ENCODE measurements around the gene SHC4.

SHC4 gene

DNA sequence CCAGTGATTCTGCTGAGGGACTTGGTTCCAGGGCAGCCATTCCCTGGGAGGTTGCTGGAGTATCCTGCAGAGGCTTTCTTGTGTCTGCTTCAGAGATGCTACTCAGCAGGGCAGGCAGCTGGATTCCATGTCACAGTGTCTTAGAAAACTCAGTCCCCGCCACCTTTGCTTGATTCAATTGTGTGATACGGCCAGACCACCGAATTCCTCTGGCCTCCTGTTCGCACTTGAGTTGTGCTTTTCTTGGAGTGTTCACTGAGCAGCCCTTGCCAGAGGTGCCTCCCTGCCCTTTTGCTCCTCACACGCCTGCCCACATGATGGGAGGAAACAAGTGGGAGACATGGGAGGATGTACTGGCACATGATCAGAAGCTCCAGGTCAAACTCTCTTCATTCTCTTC, 19.6 kb upstream of the SHC4 start:
- Histone ChIP-seq H3K9ac (ENCODE audit: low read length) (no peak overlapping the region), H3K79me2 (ENCODE audit: insufficient read depth, low read length) (no peaks in the 10 kb centered on the region), H3K9me2 (replicated peaks; ENCODE audit: insufficient read depth, low read length) (no peaks in the 10 kb centered on the region), H2AFZ (ENCODE audit: low read depth, low read length, severe bottlenecking) (no peak overlapping the region), H3F3A (ENCODE audit: insufficient read depth) (no peaks in the 10 kb centered on the region), H3K9me3 (ENCODE audit: insufficient read depth, low read length) (no peaks in the 10 kb centered on the region), H3K27me3 (ENCODE audit: low read length) (no peaks in the 10 kb centered on the region), H3K27ac (ENCODE audit: low read depth, low read length) (no peak overlapping the region), H3K36me3 (ENCODE audit: low read length) (no peaks in the 10 kb centered on the region), H3K4me3 (ENCODE audit: insufficient read depth, low read length, poor library complexity, severe bottlenecking) (no peak overlapping the region), H3K4me2 (ENCODE audit: low read depth, low read length, poor library complexity, severe bottlenecking) (no peak overlapping the region), H4K20me1 (ENCODE audit: low read depth, low read length) (no peaks in the 10 kb centered on the region)
- TF ChIP-seq EZH2phosphoT487 (conservative IDR thresholded peaks at IDR 0.05; ENCODE audit: low read length) (no peak), CTCF (IDR thresholded peaks at IDR 0.05; ENCODE audit: insufficient read depth, low read length, poor library complexity, severe bottlenecking) (no peak)

- H3K9me3 ChIP-seq (ENCODE audit: insufficient read depth, low read length) = no peaks in the 10 kb centered on the region
- no peak overlapping the region for H3K9ac ChIP-seq (ENCODE audit: low read length)
- no peak for TF ChIP-seq CTCF (IDR thresholded peaks at IDR 0.05; ENCODE audit: insufficient read depth, low read length, poor library complexity, severe bottlenecking)
- TF ChIP-seq EZH2phosphoT487 (conservative IDR thresholded peaks at IDR 0.05; ENCODE audit: low read length) = no peak
- H3K79me2 ChIP-seq (ENCODE audit: insufficient read depth, low read length) = no peaks in the 10 kb centered on the region
- no peaks in the 10 kb centered on the region for H3K27me3 ChIP-seq (ENCODE audit: low read length)
- no peak overlapping the region for H3K4me3 ChIP-seq (ENCODE audit: insufficient read depth, low read length, poor library complexity, severe bottlenecking)
- no peak overlapping the region for H3K27ac ChIP-seq (ENCODE audit: low read depth, low read length)
- no peak overlapping the region for H2AFZ ChIP-seq (ENCODE audit: low read depth, low read length, severe bottlenecking)
- no peaks in the 10 kb centered on the region for H3F3A ChIP-seq (ENCODE audit: insufficient read depth)
- H3K36me3 ChIP-seq (ENCODE audit: low read length) = no peaks in the 10 kb centered on the region
- no peaks in the 10 kb centered on the region for H4K20me1 ChIP-seq (ENCODE audit: low read depth, low read length)
- H3K4me2 ChIP-seq (ENCODE audit: low read depth, low read length, poor library complexity, severe bottlenecking) = no peak overlapping the region
- H3K9me2 ChIP-seq (replicated peaks; ENCODE audit: insufficient read depth, low read length) = no peaks in the 10 kb centered on the region
Measured at GRCh38 chr15:48981941-48982340, 18.2 kb upstream of the SHC4 start.

DNA sequence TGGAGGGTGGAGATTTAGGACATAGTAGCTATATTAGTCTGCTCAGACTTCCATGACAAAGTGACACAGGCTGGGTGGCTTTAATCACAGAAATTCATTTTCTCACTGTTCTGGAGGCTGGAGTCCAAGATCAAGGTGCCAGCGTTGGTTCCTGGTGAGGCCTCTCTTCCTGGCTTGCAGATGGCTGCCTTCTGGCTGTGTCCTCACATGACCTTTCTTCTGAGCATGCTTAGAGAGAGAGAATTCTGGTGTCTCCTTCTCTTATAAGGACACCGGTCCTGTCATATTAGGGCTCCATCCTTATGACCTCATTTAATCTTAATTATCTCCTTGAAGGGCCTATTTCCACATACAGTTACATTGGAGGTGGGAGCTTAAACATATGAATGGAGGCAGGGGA, 14.9 kb upstream of the SHC4 start:
- no peaks in the 10 kb centered on the region for H3K27me3 ChIP-seq (ENCODE audit: low read length)
- no peaks in the 10 kb centered on the region for H3K36me3 ChIP-seq (ENCODE audit: low read length)
- no peaks in the 10 kb centered on the region for H3K9me3 ChIP-seq (ENCODE audit: insufficient read depth, low read length)
- TF ChIP-seq EZH2phosphoT487 (conservative IDR thresholded peaks at IDR 0.05; ENCODE audit: low read length) (no peak), CTCF (IDR thresholded peaks at IDR 0.05; ENCODE audit: insufficient read depth, low read length, poor library complexity, severe bottlenecking) (no peak)
- H3K9ac ChIP-seq (ENCODE audit: low read length) = no peak overlapping the region
- H3K4me3 ChIP-seq (ENCODE audit: insufficient read depth, low read length, poor library complexity, severe bottlenecking) = no peak overlapping the region
- no peak overlapping the region for H3K27ac ChIP-seq (ENCODE audit: low read depth, low read length)
- no peak overlapping the region for H3K4me2 ChIP-seq (ENCODE audit: low read depth, low read length, poor library complexity, severe bottlenecking)
- no peaks in the 10 kb centered on the region for H3K79me2 ChIP-seq (ENCODE audit: insufficient read depth, low read length)
- H3K9me2 ChIP-seq (replicated peaks; ENCODE audit: insufficient read depth, low read length) = no peaks in the 10 kb centered on the region
- no peaks in the 10 kb centered on the region for H4K20me1 ChIP-seq (ENCODE audit: low read depth, low read length)
- no peaks in the 10 kb centered on the region for H3F3A ChIP-seq (ENCODE audit: insufficient read depth)
- H2AFZ ChIP-seq (ENCODE audit: low read depth, low read length, severe bottlenecking) = no peak overlapping the region

Measured in SU-DHL-6 (cell line).